ENCODE data around the gene COG2. TPM values are rescaled to one million over a fixed set of nuclear protein-coding genes. Genes with fewer than 3 reads are reported as not detected.

Gene COG2
- total and polyA plus RNA-seq, 2 experiments from 2014 or later: 14.6 to 16.4 TPM

DNA sequence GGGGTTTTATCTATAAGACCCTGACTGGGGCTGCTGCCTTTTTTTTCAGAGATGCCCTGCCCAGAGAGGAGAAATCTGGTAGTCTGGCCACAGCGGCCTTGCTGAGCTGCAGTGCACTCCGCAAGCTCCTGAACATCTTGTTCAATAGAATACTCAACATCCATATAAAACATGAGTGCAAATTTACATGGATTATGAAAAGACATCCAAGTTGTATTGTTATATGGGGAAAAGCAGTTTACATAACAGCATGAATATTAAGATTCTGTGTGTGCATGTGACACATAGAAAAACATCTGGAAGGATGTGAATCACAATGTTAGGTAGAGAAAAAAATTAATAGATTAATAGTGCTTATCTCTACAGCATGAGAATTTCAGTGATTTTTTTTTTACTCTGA, 16.4 kb downstream of the COG2 start:
- Histone ChIP-seq H3K9me3 (ENCODE audit: low read depth) (no peaks in the 10 kb centered on the region), H3K9ac (no peak overlapping the region), H3K27ac (no peak overlapping the region), H3K79me2 (ENCODE audit: insufficient read depth) (peaks cover 55% of the 10 kb centered on the region), H3K27me3 (replicated peaks; ENCODE audit: insufficient read depth) (no peaks in the 10 kb centered on the region), H3K9me2 (ENCODE audit: insufficient read depth) (no peaks in the 10 kb centered on the region), H3K4me3 (no peak overlapping the region), H3K4me1 (ENCODE audit: insufficient read depth) (no peaks in the 10 kb centered on the region), H3F3A (ENCODE audit: insufficient read depth) (no peaks in the 10 kb centered on the region), H2AFZ (no peak overlapping the region), H3K36me3 (ENCODE audit: low read depth) (peaks cover 12% of the 10 kb centered on the region), H3K4me2 (ENCODE audit: unreplicated experiment) (no peak overlapping the region), H4K20me1 (ENCODE audit: insufficient read depth) (peaks cover 7% of the 10 kb centered on the region; the same call in 1 of the 2 replicates)
- in situ Hi-C loops (cut with MboI): no loop called here
- TF ChIP-seq EZH2 (IDR thresholded peaks at IDR 0.05; ENCODE audit: insufficient read depth, poor library complexity, severe bottlenecking): no peak
- no peak for TF ChIP-seq EZH2phosphoT487 (IDR thresholded peaks at IDR 0.05; ENCODE audit: insufficient read depth, low read depth)
- DNase-seq: no peak
- WGBS, 2 experiments (ENCODE audit: low coverage in 1 of 2, low lambda C conversion rate in 2 of 2, missing lambda C conversion rate in 2 of 2): 92 to 93% methylated on average over 2 of the region's 2 CpGs

DNA sequence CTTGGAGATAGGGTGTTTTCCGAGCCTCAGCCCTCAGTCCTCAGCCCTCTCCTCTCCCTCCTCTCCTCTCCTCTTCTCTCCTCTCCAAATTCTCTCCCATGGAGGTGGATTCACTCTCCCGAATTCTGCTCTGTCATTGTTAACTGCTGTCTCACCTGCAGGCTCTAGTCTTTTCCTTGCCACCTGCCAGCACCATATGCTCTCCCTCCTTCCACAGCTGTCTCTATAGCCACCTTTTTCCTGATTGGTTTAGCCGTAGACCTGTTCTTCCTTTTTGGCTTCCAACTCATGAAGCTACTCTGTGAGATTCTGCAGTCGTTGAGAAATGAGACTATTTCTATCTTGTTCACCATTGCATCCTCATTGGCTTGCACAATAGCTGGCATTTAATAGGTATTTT, 19.7 kb downstream of the COG2 start:
- H2AFZ ChIP-seq: no peak overlapping the region
- H3F3A ChIP-seq (ENCODE audit: insufficient read depth): no peaks in the 10 kb centered on the region
- no peaks in the 10 kb centered on the region for H3K4me1 ChIP-seq (ENCODE audit: insufficient read depth)
- no peak overlapping the region for H3K27ac ChIP-seq
- no peak overlapping the region for H3K9ac ChIP-seq
- H3K4me3 ChIP-seq: no peak overlapping the region
- TF ChIP-seq EZH2phosphoT487 (IDR thresholded peaks at IDR 0.05; ENCODE audit: insufficient read depth, low read depth): no peak
- no peak for TF ChIP-seq EZH2 (IDR thresholded peaks at IDR 0.05; ENCODE audit: insufficient read depth, poor library complexity, severe bottlenecking)
- H3K27me3 ChIP-seq (replicated peaks; ENCODE audit: insufficient read depth): no peaks in the 10 kb centered on the region
- no peaks in the 10 kb centered on the region for H3K9me2 ChIP-seq (ENCODE audit: insufficient read depth)
- peaks cover 22% of the 10 kb centered on the region for H3K79me2 ChIP-seq (ENCODE audit: insufficient read depth)
- no peak overlapping the region for H3K4me2 ChIP-seq (ENCODE audit: unreplicated experiment)
- in situ Hi-C loops (cut with MboI): no loop called here
- H3K9me3 ChIP-seq (ENCODE audit: low read depth): no peaks in the 10 kb centered on the region
- DNase-seq: no peak
- H3K36me3 ChIP-seq (ENCODE audit: low read depth): peaks cover 28% of the 10 kb centered on the region
- no peaks in the 10 kb centered on the region for H4K20me1 ChIP-seq (ENCODE audit: insufficient read depth)
- 84 to 91% methylated on average over 4 of the region's 4 CpGs for WGBS, 2 experiments (ENCODE audit: low coverage in 1 of 2, low lambda C conversion rate in 2 of 2, missing lambda C conversion rate in 2 of 2)

DNA sequence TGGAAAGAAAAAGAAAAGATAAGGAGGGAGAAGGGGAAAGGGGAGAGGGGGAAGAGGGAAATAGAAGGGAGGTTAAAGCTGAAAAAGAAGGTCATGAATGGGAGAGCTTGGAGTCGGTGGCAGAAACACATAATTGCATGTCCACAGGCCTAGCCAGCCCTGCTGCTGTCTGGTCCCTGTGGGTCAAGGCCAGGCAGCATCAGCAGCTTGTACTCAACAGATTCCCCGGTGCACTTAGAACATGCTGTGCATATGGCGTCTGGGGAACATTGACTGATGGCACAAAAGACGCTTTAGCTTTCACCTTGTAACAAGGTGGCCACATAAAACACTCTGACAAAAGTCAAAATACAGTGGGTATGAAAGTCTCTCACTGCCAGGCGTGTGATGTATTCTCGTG, 25.9 kb downstream of the COG2 start:
- WGBS, 2 experiments (ENCODE audit: low coverage in 1 of 2, low lambda C conversion rate in 2 of 2, missing lambda C conversion rate in 2 of 2): 99% methylated on average over 6 of the region's 6 CpGs
- no peak overlapping the region for H3K27ac ChIP-seq

GRCh38 chr1:230669543-230669942, 27.3 kb downstream of the COG2 start:
- TF ChIP-seq EZH2phosphoT487 (IDR thresholded peaks at IDR 0.05; ENCODE audit: insufficient read depth, low read depth) (no peak), EZH2 (IDR thresholded peaks at IDR 0.05; ENCODE audit: insufficient read depth, poor library complexity, severe bottlenecking) (no peak)
- no peak overlapping the region for H3K4me3 ChIP-seq
- H3K4me1 ChIP-seq (ENCODE audit: insufficient read depth): no peaks in the 10 kb centered on the region
- H3K79me2 ChIP-seq (ENCODE audit: insufficient read depth): no peaks in the 10 kb centered on the region
- no peaks in the 10 kb centered on the region for H3K9me2 ChIP-seq (ENCODE audit: insufficient read depth)
- DNase-seq: no peak
- in situ Hi-C loops (cut with MboI): no loop called here
- 89 to 95% methylated on average over 8 of the region's 8 CpGs for WGBS, 2 experiments (ENCODE audit: low coverage in 1 of 2, low lambda C conversion rate in 2 of 2, missing lambda C conversion rate in 2 of 2)
- H3K27ac ChIP-seq: no peak overlapping the region
- peaks cover 31% of the 10 kb centered on the region for H3K36me3 ChIP-seq (ENCODE audit: low read depth)
- H3K27me3 ChIP-seq (replicated peaks; ENCODE audit: insufficient read depth): no peaks in the 10 kb centered on the region
- no peaks in the 10 kb centered on the region for H4K20me1 ChIP-seq (ENCODE audit: insufficient read depth)
- no peaks in the 10 kb centered on the region for H3F3A ChIP-seq (ENCODE audit: insufficient read depth)
- no peak overlapping the region for H2AFZ ChIP-seq
- H3K4me2 ChIP-seq (ENCODE audit: unreplicated experiment): no peak overlapping the region
- no peaks in the 10 kb centered on the region for H3K9me3 ChIP-seq (ENCODE audit: low read depth)
- no peak overlapping the region for H3K9ac ChIP-seq

More for the DNA sequence above, 25.9 kb downstream of the COG2 start:
- Histone ChIP-seq H3K36me3 (ENCODE audit: low read depth) (peaks cover 24% of the 10 kb centered on the region), H3K9ac (no peak overlapping the region), H3K9me2 (ENCODE audit: insufficient read depth) (no peaks in the 10 kb centered on the region), H3K4me3 (no peak overlapping the region), H3K27me3 (replicated peaks; ENCODE audit: insufficient read depth) (no peaks in the 10 kb centered on the region), H4K20me1 (ENCODE audit: insufficient read depth) (no peaks in the 10 kb centered on the region), H3K79me2 (ENCODE audit: insufficient read depth) (no peaks in the 10 kb centered on the region), H3K4me2 (ENCODE audit: unreplicated experiment) (no peak overlapping the region), H3K4me1 (ENCODE audit: insufficient read depth) (no peaks in the 10 kb centered on the region), H3K9me3 (ENCODE audit: low read depth) (no peaks in the 10 kb centered on the region), H3F3A (ENCODE audit: insufficient read depth) (no peaks in the 10 kb centered on the region), H2AFZ (no peak overlapping the region)
- TF ChIP-seq EZH2 (IDR thresholded peaks at IDR 0.05; ENCODE audit: insufficient read depth, poor library complexity, severe bottlenecking): no peak
- TF ChIP-seq EZH2phosphoT487 (IDR thresholded peaks at IDR 0.05; ENCODE audit: insufficient read depth, low read depth): no peak
- no peak for DNase-seq
- in situ Hi-C loops (cut with MboI): no loop called here

GRCh38 chr1:230674581-230674980, 32.3 kb downstream of the COG2 start:
- TF ChIP-seq EZH2 (IDR thresholded peaks at IDR 0.05; ENCODE audit: insufficient read depth, poor library complexity, severe bottlenecking): no peak
- no peak for TF ChIP-seq EZH2phosphoT487 (IDR thresholded peaks at IDR 0.05; ENCODE audit: insufficient read depth, low read depth)

More at GRCh38 chr1:230674581-230674980, 32.3 kb downstream of the COG2 start:
- H3K9ac ChIP-seq: no peak overlapping the region
- H3K9me3 ChIP-seq (ENCODE audit: low read depth): no peaks in the 10 kb centered on the region
- no peak for DNase-seq
- no peaks in the 10 kb centered on the region for H3K9me2 ChIP-seq (ENCODE audit: insufficient read depth)
- no peak overlapping the region for H3K27ac ChIP-seq
- peaks cover 23% of the 10 kb centered on the region for H3K36me3 ChIP-seq (ENCODE audit: low read depth)
- no peaks in the 10 kb centered on the region for H3K27me3 ChIP-seq (replicated peaks; ENCODE audit: insufficient read depth)
- no peaks in the 10 kb centered on the region for H4K20me1 ChIP-seq (ENCODE audit: insufficient read depth)
- no peak overlapping the region for H3K4me2 ChIP-seq (ENCODE audit: unreplicated experiment)
- H3K4me1 ChIP-seq (ENCODE audit: insufficient read depth): no peaks in the 10 kb centered on the region
- H2AFZ ChIP-seq: no peak overlapping the region
- in situ Hi-C loops (cut with MboI): no loop called here
- no peak overlapping the region for H3K4me3 ChIP-seq
- no peaks in the 10 kb centered on the region for H3K79me2 ChIP-seq (ENCODE audit: insufficient read depth)
- WGBS, 2 experiments (ENCODE audit: low coverage in 1 of 2, low lambda C conversion rate in 2 of 2, missing lambda C conversion rate in 2 of 2): 95 to 99% methylated on average over 2 of the region's 2 CpGs
- no peaks in the 10 kb centered on the region for H3F3A ChIP-seq (ENCODE audit: insufficient read depth)

Measured in GM23248 (cell line).